GM13977 (cell line): ENCODE measurements around the gene PTPRR.

ENCODE experiments used
- DNase-seq: peaks from one replicate; pipeline ENCODE4 v3.0.0; 2012; ENCODE audit warnings: low spot score
- in situ Hi-C: fragments of 300-500 bp; cut with MboI; formaldehyde crosslinking; loops from one replicate; pipeline ENCODE4 v1.12.0; 2022; ENCODE audit warnings: low sequenced_read_pairs, low pct_unique_long_range_greater_than_20kb, mixed read lengths, inconsistent platforms; ENCODE audit not compliant: unreplicated experiment
- TF ChIP-seq, protein P1 (sequence below): IDR thresholded peaks from 2 replicates; pipeline ENCODE4 v1.5.1; 2012; ENCODE audit warnings: mild to moderate bottlenecking, control low read depth; ENCODE audit not compliant: insufficient read depth; ENCODE audit errors: extremely low read depth, missing control alignments

The PTPRR gene

DNA sequence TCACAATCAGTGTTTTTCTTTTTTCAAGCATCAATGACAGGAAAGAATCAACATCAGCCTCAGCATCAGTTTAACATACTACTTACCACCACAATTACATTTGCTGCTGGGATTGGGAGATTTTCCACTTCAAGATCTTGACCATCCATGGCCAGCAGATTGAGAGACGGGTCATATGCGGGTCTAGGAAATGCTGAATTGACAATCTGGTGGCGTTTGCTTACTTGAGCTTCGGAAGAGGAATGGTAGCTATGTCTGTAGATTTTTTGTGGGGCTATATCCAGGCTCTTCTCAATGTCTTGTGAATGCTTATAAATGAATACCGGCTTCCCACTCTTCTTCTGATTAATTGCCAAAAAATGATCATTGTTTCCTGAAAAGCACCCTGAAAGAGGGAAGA is 27.9 kb downstream of the PTPRR start:
- in situ Hi-C loops, result no loop called here
- TF ChIP-seq, protein P1, sequence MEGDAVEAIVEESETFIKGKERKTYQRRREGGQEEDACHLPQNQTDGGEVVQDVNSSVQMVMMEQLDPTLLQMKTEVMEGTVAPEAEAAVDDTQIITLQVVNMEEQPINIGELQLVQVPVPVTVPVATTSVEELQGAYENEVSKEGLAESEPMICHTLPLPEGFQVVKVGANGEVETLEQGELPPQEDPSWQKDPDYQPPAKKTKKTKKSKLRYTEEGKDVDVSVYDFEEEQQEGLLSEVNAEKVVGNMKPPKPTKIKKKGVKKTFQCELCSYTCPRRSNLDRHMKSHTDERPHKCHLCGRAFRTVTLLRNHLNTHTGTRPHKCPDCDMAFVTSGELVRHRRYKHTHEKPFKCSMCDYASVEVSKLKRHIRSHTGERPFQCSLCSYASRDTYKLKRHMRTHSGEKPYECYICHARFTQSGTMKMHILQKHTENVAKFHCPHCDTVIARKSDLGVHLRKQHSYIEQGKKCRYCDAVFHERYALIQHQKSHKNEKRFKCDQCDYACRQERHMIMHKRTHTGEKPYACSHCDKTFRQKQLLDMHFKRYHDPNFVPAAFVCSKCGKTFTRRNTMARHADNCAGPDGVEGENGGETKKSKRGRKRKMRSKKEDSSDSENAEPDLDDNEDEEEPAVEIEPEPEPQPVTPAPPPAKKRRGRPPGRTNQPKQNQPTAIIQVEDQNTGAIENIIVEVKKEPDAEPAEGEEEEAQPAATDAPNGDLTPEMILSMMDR, result no peak
- no peak for DNase-seq

DNA sequence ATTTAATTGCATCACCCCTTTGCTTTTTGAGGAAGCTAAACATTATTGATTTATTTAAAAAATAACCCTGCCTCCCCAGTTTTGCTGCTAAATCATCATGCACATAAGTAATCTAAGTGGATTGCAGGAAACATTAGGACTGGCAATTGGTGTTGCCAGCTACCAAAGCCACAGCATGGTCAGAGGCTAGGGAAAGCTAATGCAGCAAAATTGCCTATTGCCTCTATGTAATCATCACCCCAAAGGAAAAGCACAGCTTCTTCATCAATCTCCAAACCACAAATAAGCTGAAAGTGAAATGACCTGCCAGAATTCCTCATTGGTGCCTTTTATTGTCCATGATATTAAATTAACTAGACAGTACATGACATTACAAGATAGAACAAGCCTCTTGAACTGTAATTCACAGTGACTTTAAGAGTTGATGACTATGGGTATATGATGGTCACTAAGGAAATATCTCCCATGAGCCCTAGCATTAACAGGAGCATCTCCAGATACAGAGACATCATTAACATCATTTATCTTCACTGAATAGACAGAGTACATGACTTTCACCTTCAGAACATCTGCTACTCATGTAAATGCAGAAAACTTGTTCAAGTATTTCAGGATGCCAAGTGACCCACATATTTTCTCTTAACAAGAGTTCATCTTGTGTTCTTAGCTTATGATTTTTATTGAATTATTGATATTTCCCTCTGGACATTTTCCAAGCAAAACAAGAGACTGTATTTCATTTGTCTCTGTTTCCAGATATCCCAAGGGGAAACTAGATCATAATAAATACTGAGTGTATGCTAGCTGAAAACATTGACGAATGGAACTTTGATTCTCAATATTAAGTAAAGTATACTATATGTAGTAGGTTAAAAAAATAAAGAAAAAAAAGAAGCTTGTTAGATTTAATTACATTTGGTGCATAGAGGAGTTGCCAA is 29.4 kb downstream of the PTPRR start:
- TF ChIP-seq, protein P1, result no peak
- in situ Hi-C loops, result no loop called here
- DNase-seq, result no peak

DNA sequence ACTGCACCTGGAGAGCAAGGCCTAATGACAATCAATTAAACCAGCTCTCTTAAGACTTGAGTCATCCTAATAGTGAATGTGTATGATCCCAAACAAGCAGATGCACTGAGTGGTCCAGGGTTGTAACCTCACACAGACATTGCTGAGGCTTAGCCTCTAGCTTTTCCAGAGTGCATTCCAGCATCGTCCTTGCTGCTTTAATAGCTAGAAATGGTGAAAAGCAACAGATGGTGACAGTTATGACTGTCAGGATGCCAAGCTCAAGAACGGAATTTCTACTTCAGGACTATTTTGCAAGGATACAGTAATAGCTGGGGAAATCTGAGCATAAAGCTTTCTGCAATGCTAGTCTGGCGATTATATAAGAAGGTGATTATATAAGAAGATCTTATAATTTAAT is 34.6 kb downstream of the PTPRR start:
- TF ChIP-seq, protein P1, result no peak
- DNase-seq, result no peak
- in situ Hi-C loops, result no loop called here

DNA sequence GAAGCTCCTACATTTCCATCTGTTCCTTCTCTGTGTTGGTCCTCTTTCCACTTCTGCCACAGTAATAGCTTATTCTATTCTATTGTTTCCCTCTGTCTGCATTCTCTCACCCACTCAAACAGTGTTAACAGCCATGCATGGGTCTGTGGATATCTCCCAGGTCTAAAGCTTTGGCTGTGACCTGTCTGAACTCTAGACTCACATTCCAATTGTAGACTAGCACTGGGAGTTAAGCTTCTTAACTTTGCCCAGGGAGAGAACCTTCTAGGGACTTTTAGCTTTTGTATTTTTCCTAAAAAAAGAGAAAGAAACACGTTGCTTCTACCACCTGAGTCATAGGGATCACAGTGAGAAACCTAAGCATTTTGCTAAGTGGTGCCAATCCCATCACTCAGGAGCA is 36.7 kb downstream of the PTPRR start:
- in situ Hi-C loops, result no loop called here
- DNase-seq, result no peak
- TF ChIP-seq, protein P1, result no peak

DNA sequence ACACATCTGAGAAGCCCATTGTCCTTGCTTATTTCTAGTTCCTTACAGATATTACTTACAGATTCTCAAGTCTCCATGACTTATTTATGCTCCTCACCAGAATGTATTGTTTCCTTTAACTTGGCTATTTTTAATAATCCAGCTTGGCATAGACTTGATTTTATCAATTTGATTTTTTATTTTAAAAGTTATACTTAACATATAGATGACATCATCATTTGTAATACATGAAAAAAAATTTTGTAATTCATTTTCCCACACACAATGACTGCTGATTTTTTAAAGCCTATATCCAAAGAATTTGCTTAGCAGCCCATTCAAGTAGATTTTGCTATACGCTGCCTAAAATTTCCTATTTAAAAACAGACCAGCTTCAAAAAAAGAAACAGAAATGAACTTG is 39.8 kb downstream of the PTPRR start:
- TF ChIP-seq, protein P1, result no peak
- no peak for DNase-seq
- in situ Hi-C loops, result no loop called here

DNA sequence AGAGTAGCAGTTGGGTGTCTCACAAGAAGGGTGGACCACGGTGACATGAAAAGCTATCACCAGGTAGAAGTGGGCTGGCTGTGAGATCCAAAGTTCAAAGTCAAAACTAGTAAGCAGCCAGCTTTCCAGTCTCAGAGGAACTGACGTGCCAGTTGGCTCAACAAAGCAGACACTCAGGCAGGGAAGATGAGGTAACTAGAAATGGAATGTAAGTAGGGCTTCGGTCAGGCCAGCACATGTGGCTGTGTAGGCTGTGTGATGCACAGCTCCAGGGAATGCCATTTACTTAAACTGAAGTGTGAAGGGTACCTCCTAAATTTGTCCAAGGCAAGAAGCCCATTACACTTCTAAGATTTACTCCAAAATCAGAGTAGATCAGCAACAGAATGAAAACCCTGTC is 43.6 kb downstream of the PTPRR start:
- TF ChIP-seq, protein P1, result no peak
- DNase-seq, result no peak
- in situ Hi-C loops, result no loop called here

DNA sequence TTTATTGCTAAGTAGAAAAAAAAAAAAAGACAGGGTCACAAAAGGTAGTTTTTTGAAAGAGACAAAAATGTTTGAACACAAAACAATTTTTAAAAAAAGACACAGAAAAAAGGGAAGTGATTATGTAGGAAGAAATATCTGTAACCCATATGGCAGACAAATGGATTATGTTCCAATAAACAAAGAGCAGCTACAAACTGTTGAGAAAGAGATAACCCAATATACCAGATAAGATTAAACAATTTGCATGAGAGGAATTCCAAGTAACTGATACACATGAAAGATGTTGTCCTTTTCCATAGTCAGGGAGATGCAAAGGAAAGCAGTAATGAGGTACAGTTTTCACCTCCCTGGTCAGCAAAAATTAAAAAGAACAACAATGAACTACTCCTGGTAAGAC is 44.9 kb downstream of the PTPRR start:
- TF ChIP-seq, protein P1, result no peak
- no peak for DNase-seq
- in situ Hi-C loops, result no loop called here
